ENCODE measurements around the gene EML6.

Gene EML6

DNA sequence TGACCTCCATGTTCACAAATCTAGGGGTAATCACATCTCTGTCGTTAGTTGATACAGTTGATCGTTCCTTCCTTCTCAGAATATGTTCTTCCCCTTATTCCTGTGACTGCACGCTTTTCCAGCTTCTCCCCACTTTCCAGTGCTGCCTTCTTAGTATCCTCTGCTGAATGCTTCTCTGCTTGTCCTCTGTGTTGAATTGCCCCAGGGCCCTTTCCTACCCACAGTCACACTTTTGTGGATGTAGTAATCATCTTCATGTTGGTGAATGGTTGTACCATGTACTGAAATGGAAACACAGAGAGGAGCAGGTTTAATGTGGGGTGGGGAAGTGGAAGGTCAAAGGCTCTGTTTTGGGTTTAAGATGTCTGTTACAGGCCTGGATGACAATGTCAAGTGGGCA lies 47.2 kb downstream of the EML6 start:
- in situ Hi-C loops (cut with HindIII; ENCODE audit: low sequenced_read_pairs): no loop called here
- no peak overlapping the region for H3K4me3 ChIP-seq (ENCODE audit: low read depth, low read length)
- no peak for TF ChIP-seq CTCF (IDR thresholded peaks at IDR 0.05; ENCODE audit: low read depth, low read length)
- no peak for DNase-seq (ENCODE audit: low read depth, low spot score)

DNA sequence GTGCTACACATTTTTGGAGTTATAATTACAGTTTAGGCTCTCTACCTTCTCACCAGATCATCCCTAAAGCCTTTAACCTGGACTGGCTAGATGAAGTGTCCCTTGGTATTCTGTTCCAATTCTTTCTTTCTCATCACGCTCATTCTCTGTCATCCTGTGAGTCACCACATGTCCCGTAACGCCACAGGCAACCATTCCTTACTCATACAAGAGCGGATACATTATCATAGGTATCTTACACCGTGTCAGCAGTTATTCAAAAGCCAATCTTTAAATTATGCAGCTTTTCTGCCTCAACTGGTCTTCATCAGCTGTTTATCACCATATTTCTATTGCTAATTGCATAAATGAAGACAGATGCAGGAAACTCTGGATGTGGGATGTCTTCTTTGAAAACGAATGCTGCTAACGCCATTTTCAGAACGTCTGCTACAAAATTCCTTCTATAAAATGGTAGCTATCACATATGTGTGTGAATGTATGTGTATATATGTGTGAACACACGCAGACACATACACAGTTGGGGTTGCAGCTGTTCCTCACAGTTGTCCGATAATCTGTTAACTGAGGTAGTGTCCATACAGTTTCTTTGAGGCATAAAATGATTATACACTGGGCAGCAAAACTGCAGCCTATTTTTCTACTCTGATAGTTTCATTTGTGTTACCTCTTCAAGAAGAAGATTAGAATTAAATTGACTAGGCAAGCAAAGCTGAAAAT lies 47.9 kb downstream of the EML6 start:
- H3K4me3 ChIP-seq (ENCODE audit: low read depth, low read length): no peak overlapping the region
- no peak for TF ChIP-seq CTCF (IDR thresholded peaks at IDR 0.05; ENCODE audit: low read depth, low read length)
- DNase-seq (ENCODE audit: low read depth, low spot score): peak; percentile 45
- in situ Hi-C loops (cut with HindIII; ENCODE audit: low sequenced_read_pairs): no loop called here

DNA sequence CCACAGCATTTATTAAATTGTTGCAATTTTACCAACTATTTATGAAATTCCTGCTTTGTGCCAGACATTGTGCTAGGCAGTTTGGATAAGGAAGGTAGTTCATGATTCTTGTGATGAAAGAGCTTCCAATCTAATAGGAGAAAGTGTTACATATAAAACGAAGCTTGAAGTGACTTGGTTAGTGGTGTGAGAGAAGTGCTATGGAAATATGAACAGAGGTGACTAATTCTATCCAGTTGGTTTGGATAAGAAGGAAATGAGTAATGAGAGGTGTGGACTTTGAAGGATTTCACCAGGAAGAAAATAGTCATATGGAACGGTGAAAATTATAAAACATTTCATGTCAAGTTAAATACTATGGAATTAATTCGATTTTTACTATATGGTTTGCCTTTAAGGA lies 48.6 kb downstream of the EML6 start:
- no peak overlapping the region for H3K4me3 ChIP-seq (ENCODE audit: low read depth, low read length)
- in situ Hi-C loops (cut with HindIII; ENCODE audit: low sequenced_read_pairs): no loop called here
- DNase-seq (ENCODE audit: low read depth, low spot score): peak; percentile 42
- TF ChIP-seq CTCF (IDR thresholded peaks at IDR 0.05; ENCODE audit: low read depth, low read length): no peak

DNA sequence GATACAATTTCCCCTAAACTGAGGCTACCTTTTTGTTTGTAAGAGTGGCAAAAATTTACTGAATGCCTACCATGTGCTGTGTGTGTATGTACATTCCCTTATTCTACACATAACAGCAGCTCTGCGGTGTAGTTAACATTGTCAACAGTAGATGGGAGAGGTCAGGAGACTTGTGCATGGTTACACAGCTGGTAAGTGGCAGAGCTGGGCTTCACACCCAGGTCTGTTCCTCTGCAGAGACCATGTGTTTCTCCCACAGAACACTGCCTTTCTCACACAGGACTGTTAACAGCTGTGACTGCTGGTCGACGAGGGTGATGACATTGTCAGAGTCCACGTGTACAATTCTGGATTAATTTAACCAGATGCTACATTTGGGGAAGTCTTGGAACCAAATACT lies 49.1 kb downstream of the EML6 start:
- no peak for TF ChIP-seq CTCF (IDR thresholded peaks at IDR 0.05; ENCODE audit: low read depth, low read length)
- H3K4me3 ChIP-seq (ENCODE audit: low read depth, low read length): no peak overlapping the region
- no peak for DNase-seq (ENCODE audit: low read depth, low spot score)
- in situ Hi-C loops (cut with HindIII; ENCODE audit: low sequenced_read_pairs): no loop called here

DNA sequence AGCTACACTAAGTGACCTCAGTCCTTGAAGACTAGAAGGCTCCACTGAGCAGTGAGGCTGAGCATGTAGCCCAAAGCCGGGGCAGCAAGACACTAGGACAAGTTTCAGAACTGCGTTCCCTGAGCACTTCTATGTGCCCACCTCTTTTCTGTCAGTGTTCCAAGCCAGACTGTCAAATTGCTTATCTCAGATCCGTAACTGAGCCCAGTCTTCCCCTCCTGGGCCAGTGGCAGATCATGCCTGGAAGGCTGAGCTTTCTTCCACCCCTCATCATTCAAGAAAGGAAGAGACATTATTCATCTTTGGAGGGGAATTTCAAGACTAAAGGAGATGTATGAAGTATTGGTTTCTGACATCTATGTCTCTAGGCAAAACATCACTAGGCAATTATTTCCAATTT lies 49.8 kb downstream of the EML6 start:
- in situ Hi-C loops (cut with HindIII; ENCODE audit: low sequenced_read_pairs): no loop called here
- no peak overlapping the region for H3K4me3 ChIP-seq (ENCODE audit: low read depth, low read length)
- TF ChIP-seq CTCF (IDR thresholded peaks at IDR 0.05; ENCODE audit: low read depth, low read length): no peak
- no peak for DNase-seq (ENCODE audit: low read depth, low spot score)

DNA sequence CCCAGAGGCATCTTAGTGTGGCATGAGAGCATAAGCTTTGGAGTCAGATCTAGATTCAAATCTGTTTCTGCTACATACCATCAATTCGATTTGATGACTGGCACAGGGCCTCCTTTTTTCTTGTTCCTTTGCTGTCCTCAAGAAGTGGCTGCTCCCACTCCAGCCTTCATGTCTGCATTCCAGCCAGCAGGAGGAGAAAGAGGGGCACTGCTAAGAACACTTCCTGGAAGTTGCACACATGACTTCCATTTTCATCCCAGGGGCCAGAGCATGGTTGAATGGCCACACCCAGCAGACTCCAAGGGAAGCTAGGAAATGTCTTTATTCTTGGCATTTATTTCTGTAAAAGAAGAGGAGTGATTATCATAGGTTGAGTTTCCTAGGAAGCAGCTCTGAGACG lies 50.4 kb downstream of the EML6 start:
- TF ChIP-seq CTCF (IDR thresholded peaks at IDR 0.05; ENCODE audit: low read depth, low read length): peak; percentile 16
- DNase-seq (ENCODE audit: low read depth, low spot score): no peak
- in situ Hi-C loops (cut with HindIII; ENCODE audit: low sequenced_read_pairs): no loop called here
- H3K4me3 ChIP-seq (ENCODE audit: low read depth, low read length): no peak overlapping the region

All from astrocyte of the spinal cord (primary cell).